ENCODE data around the gene ZNF444.

Gene ZNF444

DNA sequence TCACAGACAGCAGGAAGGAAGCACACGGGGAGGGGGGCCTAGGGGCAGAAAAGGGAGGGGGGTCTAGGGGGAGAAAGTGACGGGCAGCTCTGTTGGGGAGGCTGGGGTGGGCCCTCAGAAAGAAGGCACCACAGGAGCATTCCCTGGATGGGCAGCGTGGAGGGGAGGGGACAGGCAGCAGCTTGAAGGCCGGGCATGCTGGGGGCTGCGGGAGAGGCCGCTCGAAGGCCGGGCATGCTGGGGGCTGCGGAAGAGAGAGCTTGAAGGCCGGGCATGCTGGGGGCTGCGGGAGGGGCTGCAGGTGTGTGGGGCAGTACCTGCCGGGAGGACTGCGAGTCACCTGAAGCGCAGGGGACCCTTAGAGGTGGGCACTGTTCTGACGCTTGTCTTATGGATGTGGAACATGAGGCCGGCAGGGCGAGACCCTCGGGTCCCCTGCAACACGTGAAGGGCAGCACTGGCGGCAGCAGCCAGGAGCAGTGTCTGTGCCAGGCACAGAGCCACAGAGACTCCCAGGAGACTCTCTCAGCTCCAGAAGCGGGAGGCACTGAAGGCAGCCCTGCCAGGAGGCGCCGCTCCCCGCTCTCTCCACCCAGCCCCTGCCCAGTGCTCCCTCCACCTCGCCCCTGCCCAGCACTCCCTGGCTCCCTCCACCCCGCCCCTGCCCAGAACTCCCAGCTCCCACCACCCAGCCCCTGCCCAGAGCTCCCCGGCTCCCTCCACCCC lies 33.3 kb upstream of the ZNF444 start:
- no peak for DNase-seq

DNA sequence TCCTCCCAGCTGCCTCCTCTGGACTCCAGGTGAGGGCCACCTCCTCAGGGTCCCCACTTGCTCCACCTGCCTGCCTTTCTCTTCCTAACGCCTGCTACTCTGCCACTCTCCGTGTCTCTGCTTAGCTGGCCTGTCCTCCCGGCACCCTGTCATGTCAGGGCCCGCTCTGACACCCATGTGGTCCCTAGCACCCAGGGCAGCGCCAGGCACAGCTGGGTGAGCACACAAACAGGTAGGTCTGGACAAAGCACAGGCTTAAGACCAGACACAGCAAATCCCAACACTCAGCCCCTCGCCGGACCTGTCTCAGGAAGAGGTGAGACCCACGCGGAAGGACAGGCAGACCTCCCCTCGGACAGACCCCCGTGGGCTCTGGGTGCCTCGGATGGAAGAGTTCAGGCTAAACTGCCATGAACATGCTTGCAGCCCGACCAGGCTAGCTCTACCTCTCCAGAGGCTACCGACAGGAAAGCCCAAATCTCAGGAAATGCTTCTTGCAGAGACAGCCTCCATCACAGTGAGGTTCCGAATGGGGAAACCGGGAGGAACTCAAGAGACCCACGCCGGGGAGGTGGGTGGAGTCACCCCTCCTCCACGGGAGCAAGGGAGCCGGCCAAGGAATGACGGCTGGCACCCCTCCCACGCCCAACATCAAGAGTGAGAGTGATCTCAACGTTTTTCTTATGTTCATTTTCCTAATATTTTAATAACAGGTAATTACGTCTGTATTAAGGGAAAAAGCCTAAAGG lies 32.5 kb upstream of the ZNF444 start:
- DNase-seq = no peak

DNA sequence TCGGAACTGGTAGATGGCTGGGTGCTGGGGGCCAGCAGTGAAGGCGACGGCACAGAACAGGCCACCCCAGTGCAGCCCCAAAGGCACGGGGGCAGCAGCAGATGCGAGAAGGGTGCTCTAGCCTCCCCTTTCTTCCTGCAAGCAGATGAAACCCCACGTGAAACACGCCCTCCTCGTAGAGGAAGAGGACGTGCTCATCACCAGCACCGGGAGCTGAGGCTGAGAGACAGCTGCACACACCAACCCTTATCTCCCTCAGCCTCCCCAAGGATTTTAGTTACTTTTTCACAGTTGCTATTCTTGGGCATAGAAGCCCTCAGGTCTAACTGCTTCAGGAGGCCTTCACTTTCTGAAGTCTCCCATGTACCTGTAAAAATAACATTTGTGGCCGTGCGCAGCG lies 31.9 kb upstream of the ZNF444 start:
- no peak for DNase-seq

DNA sequence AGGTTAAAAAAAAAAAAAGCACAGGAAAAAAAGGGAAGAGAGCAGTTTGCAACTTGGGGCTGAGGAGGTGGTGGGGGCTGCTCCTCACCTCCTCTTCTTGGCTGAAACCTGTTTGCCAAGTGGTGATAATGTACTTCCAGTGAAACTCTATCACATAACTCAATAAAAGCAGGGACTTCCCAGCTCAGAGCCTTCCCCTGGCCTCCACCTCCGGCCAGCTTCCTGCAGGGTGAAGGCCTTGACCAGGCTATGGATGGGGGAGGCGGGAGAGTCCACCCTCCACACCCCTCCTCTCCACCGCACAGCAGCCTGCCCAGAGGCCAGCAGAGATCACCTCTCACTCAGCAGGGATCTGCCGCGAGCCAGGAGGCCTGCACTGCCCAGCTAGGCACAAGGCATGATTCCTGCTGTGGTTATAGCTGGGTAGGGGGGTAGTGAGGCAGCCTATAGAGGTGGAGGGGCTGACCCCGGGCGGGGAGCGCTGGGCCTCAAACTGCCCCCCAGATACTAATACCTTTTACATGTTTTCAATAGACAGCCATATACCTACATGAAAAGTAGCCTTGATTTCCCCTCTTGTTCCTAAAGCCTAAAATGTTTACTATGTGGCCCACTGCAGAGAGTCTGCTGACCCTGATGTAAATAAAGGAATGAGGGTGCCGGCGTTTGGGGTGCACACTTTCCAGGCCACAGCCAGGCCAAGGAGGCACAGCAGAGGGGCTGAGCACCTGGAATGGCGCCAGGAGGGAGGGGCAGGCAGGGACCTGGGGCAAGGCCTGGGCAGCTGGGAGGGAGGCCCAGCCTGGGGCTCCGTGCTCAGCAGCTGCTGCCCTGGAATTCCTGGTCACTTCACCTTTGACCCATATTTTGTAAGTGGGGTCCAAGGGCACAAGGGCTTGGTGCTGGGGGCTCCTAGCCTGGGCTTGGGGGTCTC lies 30.3 kb upstream of the ZNF444 start:
- no peak for DNase-seq

DNA sequence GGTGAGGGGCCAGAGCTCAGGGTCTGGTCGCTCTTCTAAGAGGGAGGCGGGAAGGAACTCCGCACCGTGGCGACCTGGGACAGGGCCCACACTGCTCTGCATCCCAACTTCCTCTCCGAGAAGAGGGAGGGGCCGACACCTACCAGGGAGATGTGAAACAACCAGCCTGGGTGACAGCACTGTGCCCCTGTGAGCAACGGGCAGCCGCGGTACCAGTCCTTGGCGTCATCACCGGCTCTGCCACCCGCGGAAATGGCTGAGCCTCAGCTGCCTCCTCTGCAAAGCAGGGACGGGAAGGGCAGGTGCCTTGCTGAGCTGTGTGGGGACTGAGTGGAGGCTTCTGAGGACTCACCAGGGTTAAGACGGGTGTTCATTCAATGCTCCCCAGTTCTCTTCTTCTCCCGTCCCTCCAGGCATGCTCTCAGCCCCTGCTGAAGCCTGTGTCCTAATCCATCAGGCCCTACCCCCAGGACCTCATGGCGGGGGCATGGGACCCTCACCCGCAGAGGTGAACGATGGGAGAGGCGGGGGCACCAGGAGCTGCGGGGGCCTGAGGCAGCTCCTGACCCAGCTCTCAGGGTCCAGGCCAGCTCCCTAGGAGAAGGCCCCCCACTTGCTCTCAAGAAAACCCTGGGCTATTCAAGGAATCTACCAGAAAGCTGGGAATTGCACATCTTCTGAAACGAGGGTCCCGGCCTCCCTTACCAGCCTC lies 29.3 kb upstream of the ZNF444 start:
- DNase-seq = no peak

DNA sequence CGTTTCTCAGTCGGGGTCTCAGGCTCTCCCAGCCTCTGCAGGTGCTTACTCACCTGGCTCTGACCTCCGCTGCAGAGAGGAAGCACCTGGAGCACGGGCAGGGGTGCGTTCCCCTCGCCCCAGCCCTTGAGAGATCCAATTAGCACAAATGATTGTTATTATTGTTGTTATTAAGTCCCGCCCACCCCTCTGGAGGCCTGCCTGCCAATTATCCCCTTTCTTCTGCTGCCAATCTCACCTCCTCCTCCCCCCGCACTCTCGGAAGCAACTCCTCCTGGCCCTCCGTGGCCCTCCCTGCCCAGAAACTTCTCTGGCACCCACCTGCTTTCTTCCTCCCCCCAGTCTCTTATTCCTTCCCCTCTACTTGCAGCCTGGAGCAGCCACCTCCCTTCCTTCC lies 28.8 kb upstream of the ZNF444 start:
- DNase-seq = no peak

DNA sequence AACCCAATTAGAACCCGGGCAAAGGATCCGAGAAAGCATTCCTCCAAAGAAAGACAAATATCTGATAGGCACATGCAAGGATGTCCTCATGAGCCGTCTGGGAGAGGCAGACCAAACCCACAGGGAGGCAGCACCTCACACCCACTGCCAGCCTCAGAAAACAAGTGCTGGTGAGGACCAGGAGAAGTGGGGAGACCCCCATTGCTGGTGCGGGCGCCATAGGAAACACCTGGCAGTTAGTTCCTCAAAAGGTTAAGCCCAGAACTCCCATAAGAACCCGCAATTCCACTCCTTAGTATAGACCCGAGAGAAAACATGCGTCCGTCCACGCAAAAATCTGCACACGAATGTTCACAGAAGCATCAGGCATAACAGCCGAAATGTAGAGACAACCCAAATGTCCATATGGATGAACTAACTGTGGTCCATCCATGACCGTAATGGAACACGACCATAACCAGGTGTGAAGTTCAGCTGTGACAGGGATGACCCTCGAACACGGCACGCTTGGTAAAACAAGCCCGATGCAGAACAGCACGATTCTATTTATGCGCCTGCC lies 27.9 kb upstream of the ZNF444 start:
- no peak for DNase-seq

DNA sequence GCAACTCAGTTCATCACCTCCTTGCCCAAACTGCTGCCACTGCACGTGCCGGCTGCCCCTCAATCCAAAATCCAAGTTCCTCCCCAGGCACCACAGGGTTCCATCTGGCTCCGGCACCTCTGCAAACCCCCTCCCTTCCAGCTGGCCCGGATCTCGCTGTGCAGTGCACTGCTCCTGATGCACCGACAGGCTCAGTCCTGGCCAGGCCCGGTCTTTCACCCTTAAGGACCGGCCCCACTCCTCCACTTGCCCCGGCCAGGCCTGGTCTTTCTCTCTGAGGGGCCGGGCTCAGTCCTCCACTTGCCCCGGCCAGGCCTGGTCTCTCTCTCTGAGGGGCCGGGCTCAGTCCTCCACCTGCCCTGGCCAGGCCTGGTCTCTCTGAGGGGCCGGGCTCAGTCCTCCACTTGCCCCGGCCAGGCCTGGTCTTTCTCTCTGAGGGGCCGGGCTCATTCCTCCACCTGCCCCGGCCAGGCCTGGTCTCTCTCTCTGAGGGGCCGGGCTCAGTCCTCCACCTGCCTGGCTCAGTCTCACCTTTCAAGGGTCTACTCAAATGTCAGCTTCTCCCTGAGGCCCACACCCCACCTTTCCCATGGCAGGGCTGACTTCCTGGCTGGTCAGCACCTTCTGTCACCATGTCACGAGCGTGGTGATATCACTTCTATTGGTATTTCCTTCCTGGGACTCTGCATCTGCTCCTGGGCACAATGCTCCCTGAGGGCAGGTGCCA lies 26.9 kb upstream of the ZNF444 start:
- no peak for DNase-seq

DNA sequence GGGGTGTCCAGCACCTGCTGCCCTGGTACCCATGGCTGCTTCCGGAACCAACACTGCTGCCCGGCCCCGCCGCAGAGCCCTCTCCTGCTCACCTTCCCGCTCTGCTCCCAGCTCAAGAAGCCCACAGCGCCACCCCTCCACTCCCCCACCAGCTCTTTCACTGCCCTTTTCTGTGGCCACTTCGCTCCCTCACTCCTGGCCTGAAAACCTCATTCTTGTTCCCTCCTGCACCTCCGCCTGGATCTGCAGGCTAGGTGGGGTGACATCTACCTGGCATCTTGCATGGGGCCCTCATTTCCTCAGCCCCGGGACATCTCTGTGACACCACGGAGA lies 26.3 kb upstream of the ZNF444 start:
- no peak for DNase-seq

DNA sequence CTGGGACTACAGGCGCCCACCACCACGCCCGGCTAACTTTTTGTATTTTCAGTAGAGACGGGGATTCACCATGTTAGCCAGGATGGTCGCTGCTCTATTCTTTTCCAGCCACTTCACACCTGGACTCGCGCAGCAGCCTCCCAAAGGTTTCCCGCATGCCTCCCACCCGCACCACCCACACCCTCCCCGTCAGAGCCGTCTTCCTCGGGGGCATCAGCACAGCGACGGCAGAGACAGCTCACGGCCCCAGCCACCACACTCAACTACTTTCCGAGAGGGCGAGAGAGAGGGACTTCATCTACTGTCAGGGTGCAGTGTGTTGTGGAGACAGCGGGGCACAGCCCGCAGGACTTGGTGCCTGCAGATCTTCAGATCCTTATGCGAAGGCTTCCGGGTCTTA lies 25.6 kb upstream of the ZNF444 start:
- no peak for DNase-seq

DNA sequence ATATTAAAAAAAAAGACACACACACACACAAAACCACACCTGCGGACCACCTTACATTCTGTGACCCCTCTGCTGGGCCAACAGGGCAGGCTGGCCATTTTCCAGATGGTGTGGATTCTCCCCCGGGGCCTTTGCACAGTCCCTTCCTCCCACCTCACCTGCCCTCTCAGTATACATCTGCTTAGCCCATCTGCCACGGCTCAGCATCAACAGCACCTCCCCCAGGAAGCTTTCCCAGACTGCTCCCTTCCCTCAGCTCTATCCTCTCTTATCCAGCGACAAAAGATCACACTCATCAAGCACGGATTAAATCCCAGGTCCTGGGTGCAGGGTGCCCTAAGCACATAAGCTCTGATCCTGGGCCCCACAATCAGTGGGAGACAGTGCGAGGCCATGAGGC lies 24.5 kb upstream of the ZNF444 start:
- DNase-seq = no peak

DNA sequence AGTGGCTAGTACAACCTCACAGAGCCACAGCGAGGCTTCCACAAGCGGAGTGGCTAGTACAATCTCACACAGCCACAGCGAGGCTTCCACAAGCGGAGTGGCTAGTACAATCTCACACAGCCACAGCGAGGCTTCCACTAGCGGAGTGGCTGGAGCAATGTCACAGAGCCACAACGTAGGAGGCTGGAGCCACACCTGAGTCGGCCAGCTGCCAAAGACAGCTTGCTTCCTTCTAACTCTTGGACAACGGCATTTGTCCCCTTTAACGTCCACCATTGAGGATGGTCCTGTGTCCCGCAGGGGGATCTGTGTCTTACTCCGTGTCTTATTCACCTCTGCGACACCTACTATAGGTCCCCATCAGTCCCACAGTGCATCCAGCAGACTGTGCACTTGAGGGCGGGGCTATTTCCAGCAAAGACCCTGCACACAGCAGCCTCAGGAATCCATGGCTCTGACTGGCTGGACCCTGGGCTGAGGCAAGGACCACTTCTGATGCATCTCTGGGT lies 23.7 kb upstream of the ZNF444 start:
- no peak for DNase-seq

DNA sequence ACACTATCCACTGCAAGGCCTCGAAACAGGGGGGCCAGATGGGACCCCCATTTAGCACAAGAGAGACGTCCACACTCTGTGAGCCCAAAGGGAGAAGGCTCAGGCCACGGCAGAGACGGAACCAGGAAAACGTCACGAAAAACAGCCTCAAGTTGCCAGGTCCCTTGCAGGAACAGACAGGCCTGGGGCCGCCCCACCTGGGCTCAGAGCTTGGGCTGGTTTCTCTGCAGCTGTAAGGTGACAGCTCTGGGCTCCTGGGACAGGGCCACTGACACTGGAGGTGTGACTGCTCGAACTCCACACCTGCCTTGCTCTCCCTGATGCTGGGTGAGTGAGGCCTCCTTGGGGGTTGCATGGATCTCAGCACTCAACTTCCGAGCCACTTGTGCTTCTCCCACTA lies 23.2 kb upstream of the ZNF444 start:
- DNase-seq = no peak

DNA sequence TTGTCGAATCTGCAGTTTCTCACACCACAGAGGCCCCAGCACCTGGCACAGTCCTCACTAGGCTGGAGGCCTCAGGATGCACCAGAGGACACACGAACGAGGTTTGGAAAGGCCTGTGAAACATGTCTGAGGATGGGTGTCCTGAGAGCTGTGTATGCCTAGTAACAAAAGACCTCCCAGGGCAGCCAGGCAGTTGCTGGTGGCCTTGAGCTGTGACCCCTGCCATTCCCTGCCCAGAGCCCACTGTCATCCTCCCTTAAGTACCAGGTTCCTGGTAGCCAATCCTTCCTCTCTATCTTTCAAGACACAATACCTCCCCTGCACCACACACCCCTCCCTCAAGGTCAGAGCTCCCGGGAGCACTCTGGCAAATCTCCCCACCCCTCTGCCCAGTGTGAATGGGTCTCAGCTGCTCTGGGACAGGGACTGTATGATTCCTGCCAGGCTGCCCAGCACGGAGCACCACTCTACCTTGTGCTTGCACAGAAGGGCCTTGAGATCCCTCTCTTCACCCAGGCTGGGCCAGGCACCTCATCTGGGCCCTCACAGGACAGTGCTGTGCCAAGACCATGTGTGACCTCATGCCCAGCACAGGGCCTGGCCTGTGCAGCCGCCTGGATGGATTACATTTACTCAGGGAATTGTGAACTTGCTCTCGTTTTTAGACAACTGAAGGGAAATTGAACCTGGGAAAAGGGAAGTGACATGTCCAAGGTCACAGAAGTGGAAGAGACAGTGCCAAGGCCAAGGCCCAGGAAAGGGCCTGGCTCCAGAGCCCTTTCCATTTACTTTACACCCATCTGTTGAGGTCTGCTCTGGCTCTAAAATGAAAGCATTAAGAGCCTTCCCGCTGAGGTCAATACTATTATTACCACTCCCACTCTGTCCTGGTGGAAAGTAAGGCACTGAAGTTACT lies 22.2 kb upstream of the ZNF444 start:
- DNase-seq = no peak

DNA sequence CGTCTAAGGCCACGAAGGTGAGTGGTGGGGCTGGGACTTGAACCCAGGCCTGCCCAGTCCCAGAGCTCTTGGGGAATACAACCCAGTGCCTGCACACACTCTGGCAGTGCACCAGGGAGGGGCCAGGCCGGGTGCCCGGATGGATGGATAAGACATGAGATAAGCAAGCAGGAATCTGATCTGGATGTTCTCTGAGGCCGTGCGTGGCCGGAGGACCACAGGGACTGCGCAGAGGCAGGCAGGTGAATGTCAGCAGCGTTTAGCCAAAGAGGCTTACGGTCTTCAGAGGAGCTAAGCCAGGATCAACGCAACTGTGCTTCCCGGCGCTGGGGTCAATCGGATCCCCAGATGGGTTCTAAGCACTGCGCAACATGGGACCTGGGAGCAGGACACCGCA lies 21.5 kb upstream of the ZNF444 start:
- DNase-seq = no peak

DNA sequence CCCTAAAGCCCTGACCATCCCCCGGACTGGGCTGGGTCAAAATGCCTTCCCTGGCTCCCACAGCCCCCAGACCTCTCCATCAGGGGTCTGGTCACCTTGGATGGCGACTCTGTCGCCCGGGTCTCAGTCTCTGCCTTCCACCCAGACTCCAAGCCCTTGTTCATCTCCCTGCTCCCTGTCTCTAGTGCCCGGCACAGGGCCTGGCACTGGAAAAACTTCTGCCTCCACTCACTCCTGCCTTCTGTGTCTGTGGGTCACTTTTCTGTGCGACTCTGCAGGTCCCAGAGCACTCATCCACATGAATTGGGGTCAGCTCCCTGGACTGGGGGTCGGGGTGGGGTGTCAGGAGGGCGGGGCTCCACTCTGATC lies 21.1 kb upstream of the ZNF444 start:
- no peak for DNase-seq

DNA sequence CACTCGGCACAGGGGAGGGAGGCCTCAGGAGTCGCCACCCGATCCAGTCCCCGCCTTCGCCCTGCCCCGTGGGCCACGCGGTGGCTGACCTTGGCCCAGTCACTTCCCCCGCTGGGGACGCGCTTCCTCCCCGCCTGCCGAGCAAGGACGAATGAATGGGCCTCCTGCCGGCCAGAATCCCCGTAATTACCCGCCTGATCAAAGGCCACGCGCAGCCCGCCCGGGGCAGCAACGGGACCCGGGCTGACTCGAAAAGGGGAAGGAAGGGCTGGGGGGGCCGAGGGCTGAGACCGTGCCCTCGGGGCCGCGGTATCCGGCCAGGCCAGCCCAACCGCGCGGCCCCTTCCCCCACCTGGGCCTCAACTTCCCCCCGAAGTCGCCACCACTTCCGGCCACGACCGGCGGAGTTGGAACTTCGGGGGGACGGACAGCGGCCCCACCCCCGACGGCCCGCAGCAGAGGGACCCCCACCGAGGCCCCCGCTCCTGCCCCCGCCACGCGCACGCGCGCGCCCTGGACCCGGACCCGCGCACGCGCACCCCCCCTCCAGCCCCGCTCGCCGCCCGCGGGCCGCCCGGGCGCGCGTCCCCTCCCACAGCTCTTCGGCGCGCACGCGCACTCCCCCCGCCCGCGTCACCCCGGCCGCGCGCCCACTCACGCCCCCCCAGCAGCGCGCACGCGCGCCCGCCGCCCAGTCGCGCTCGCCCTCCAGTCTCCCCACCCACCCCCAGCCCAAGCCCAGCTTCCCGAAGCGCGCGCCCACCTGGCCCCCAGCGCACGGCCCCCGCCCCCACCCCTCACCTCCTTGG lies 20.5 kb upstream of the ZNF444 start:
- DNase-seq = no peak

DNA sequence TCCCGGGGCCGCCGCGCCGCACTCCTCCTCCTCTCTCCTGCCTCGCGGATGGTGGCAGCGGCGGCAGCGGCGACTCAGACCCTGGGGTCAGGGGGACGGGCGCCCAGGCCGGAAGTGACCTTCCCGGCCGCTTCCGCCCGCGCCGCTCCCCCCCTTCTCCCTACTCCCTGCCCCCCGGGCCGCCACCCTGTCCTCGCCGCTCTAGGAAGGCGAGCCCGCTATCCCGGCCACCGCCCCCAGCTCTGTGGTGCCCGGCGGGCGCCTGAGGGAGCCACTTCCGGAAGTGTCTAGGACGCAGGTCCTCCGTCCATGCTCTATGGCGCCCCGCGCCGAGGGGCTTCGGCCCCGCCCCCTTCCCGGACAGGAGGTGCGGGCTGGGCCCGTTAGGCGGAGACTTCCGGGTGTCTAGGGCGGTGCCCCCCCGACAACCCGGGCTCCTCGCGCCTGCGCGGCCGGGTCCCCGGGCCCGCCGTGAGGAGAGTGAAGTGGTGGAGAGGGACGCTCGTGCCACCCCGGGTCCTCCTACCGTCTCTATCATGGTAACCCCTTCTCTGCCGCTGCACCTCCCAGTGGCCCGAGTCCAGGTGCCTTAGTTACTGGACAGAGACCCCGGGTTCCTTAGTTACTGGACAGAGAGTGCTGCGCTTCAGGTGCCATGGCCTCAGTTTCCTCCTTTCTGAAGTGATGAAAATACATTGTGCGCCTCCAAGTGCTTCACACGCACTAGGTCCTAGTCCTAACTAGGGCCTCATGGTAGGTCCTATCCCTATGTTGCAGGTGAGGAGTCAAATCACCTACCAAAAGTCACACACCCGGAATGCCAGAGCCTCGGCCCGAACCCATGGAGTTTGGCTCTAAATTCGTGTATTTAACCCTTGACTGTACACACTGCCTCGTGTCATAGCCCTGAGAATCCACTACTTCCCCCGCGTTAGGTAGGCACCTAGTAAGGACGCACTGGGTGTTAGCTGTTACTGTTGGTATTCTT lies 19.6 kb upstream of the ZNF444 start, which contains the start of gene ZNF787:
Gene ZNF787 (minus strand): TSS at position 116 of the 988 bp plus-strand sequence. CDS start 18,078 bp downstream, outside the sequence.
- peak; percentile 95 for DNase-seq

Measured in cortex of kidney (tissue), 1 donor.